Measurements from ENCODE around the gene STOX2. TPM values are rescaled to one million over a fixed set of nuclear protein-coding genes. Genes with fewer than 3 reads are reported as not detected.
"Not testable (repeated sequence)": the region's sequence is repeated elsewhere in the genome, so short reads cannot be mapped to it uniquely, and the experiment has no call there.

The STOX2 gene
- total RNA-seq, 1 donor from 2014 or later, result 0.19 TPM

DNA sequence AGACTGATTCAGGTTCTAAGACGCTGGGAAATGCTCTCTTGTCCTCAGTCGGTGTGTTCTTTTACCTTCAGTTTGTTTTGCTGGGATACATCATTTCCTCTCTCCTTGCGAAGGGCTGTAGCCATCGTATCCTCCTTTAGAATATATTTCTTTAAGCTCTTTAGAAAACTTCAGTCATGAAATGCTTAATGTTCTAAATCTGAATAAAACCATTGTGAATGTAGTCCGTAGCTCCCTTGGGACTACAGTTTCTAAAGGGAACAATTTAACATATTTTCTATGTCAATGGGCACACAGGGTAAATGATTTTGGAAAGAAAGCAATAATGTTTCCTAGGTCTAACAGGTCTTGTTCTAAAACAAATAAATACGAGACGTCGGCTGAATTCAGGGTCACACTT is 40.6 kb downstream of the STOX2 start:
- TF ChIP-seq, protein P1, sequence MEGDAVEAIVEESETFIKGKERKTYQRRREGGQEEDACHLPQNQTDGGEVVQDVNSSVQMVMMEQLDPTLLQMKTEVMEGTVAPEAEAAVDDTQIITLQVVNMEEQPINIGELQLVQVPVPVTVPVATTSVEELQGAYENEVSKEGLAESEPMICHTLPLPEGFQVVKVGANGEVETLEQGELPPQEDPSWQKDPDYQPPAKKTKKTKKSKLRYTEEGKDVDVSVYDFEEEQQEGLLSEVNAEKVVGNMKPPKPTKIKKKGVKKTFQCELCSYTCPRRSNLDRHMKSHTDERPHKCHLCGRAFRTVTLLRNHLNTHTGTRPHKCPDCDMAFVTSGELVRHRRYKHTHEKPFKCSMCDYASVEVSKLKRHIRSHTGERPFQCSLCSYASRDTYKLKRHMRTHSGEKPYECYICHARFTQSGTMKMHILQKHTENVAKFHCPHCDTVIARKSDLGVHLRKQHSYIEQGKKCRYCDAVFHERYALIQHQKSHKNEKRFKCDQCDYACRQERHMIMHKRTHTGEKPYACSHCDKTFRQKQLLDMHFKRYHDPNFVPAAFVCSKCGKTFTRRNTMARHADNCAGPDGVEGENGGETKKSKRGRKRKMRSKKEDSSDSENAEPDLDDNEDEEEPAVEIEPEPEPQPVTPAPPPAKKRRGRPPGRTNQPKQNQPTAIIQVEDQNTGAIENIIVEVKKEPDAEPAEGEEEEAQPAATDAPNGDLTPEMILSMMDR (IDR thresholded peaks at IDR 0.05), result no peak
- DNase-seq (ENCODE audit: extremely low spot score, unreplicated experiment), result no peak
- Mint-ChIP-seq H3K4me1 (ENCODE audit: unreplicated experiment) (no peaks in the 10 kb centered on the region), H3K27me3 (ENCODE audit: unreplicated experiment) (peaks cover 3% of the 10 kb centered on the region), H3K9me3 (ENCODE audit: unreplicated experiment) (no peaks in the 10 kb centered on the region), H3K36me3 (ENCODE audit: unreplicated experiment) (no peaks in the 10 kb centered on the region), H3K4me3 (ENCODE audit: unreplicated experiment) (no peak overlapping the region), H3K27ac (ENCODE audit: unreplicated experiment) (no peak overlapping the region)

DNA sequence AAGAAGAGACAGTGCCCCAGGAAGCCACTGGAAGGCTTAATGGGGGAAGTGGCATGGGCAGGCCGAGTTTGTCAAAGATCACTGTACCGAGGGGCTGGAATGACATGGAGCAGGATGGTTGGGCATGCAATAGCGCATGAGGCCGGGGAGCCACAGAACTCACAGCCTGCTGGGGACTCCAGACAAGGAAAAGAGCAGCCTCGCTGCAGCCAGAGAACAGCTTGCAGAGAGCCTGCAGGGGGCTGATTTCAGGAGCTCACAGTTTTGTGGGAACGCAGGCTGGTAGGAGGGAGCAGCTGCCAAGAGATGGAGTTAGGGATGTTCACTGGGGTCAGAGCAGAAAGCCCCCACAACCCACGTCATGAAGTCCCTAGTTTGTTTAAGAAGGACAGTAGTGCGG is 45.4 kb downstream of the STOX2 start:
- H3K27me3 Mint-ChIP-seq (ENCODE audit: unreplicated experiment), result peaks cover 1% of the 10 kb centered on the region
- H3K4me3 Mint-ChIP-seq (ENCODE audit: unreplicated experiment), result no peak overlapping the region
- H3K36me3 Mint-ChIP-seq (ENCODE audit: unreplicated experiment), result no peaks in the 10 kb centered on the region
- no peaks in the 10 kb centered on the region for H3K9me3 Mint-ChIP-seq (ENCODE audit: unreplicated experiment)
- TF ChIP-seq, protein P1 (IDR thresholded peaks at IDR 0.05), result no peak
- no peak for DNase-seq (ENCODE audit: extremely low spot score, unreplicated experiment)
- H3K4me1 Mint-ChIP-seq (ENCODE audit: unreplicated experiment), result no peaks in the 10 kb centered on the region
- H3K27ac Mint-ChIP-seq (ENCODE audit: unreplicated experiment), result no peak overlapping the region

DNA sequence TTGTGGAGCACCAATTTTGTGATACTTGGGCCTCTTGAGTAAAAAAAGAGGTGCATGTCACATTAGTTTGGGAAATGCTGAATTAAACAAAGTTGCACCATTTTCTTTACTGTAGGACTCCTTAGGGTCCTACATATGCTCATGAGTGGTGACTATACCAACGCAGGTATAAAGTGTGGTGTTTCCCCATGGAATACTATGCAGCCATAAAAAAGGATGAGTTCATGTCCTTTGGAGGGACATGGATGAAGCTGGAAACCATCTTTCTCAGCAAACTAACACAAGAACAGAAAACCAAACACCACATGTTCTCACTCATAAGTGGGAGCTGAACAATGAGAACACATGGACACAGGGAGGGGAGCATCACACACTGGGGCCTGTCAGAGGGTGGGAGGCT is 47.5 kb downstream of the STOX2 start:
- H3K27me3 Mint-ChIP-seq (ENCODE audit: unreplicated experiment); H3K27ac Mint-ChIP-seq (ENCODE audit: unreplicated experiment): not testable (repeated sequence)

DNA sequence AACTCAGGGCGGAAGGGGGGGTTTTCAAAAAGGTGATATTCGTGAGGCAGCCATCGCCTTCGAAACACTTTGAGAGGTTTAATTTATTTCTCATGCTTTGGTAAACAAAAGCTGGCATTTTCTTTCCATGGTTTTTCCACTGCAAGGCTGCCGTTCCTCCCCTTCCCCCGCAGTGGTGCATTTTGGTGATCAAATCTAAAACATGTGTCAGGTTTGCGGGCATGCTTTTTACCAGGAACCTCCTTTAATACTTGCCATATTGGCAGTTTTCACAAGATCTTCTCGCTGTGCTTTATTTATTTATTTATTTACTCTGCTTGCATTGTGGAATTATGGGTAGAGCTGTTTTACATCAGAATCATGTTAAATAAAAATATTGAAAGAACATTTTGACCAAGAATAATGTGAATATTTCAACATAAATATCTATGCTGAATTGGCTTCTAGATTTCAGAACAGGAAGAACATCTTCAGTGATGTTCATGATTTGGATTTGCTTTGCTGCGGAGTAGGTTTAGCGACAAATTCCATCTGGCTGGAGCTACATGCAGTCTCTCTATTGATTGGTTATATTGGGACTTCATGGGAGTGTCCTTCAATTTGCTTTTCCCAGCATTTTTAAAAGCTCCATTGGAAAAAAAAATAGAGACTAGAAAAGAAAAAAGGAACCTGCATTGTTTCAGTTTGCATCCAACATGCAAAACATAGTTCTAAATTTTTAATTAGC is 54.4 kb downstream of the STOX2 start:
- no peaks in the 10 kb centered on the region for H3K9me3 Mint-ChIP-seq (ENCODE audit: unreplicated experiment)
- peaks cover 4% of the 10 kb centered on the region for H3K27me3 Mint-ChIP-seq (ENCODE audit: unreplicated experiment)
- H3K27ac Mint-ChIP-seq (ENCODE audit: unreplicated experiment), result no peak overlapping the region
- no peaks in the 10 kb centered on the region for H3K36me3 Mint-ChIP-seq (ENCODE audit: unreplicated experiment)
- no peak for DNase-seq (ENCODE audit: extremely low spot score, unreplicated experiment)
- H3K4me1 Mint-ChIP-seq (ENCODE audit: unreplicated experiment), result no peaks in the 10 kb centered on the region
- TF ChIP-seq, protein P1 (IDR thresholded peaks at IDR 0.05), result no peak
- H3K4me3 Mint-ChIP-seq (ENCODE audit: unreplicated experiment), result no peak overlapping the region

More for the DNA sequence above, 47.5 kb downstream of the STOX2 start:
- H3K9me3 Mint-ChIP-seq (ENCODE audit: unreplicated experiment); DNase-seq (ENCODE audit: extremely low spot score, unreplicated experiment); H3K4me1 Mint-ChIP-seq (ENCODE audit: unreplicated experiment); H3K4me3 Mint-ChIP-seq (ENCODE audit: unreplicated experiment); H3K36me3 Mint-ChIP-seq (ENCODE audit: unreplicated experiment): not testable (repeated sequence)

DNA sequence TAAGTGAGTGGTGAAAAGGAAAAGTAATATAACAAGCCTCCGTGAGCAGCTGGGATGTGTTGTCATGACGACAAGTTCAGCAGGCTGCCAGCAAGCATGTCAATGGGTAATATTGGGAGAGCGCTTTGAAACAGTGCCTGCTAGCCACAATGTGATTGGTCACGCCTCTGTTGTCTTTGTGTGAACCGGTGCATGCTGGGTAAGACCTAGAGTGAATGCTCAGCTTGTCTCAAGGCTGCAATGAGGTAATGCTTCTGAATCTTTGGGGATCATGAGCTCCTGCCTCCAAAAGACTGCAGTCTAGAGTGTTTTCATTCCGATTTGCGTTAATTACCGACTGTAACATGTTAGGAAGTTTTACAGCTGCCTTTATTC is 54.9 kb downstream of the STOX2 start:
- H3K4me3 Mint-ChIP-seq (ENCODE audit: unreplicated experiment), result no peak overlapping the region
- TF ChIP-seq, protein P1 (IDR thresholded peaks at IDR 0.05), result no peak
- H3K9me3 Mint-ChIP-seq (ENCODE audit: unreplicated experiment), result no peaks in the 10 kb centered on the region
- H3K4me1 Mint-ChIP-seq (ENCODE audit: unreplicated experiment), result no peaks in the 10 kb centered on the region
- peaks cover 4% of the 10 kb centered on the region for H3K27me3 Mint-ChIP-seq (ENCODE audit: unreplicated experiment)
- H3K36me3 Mint-ChIP-seq (ENCODE audit: unreplicated experiment), result no peaks in the 10 kb centered on the region
- no peak overlapping the region for H3K27ac Mint-ChIP-seq (ENCODE audit: unreplicated experiment)
- DNase-seq (ENCODE audit: extremely low spot score, unreplicated experiment), result no peak
